Measurements from ENCODE around the gene IL10RB.

Gene IL10RB

DNA sequence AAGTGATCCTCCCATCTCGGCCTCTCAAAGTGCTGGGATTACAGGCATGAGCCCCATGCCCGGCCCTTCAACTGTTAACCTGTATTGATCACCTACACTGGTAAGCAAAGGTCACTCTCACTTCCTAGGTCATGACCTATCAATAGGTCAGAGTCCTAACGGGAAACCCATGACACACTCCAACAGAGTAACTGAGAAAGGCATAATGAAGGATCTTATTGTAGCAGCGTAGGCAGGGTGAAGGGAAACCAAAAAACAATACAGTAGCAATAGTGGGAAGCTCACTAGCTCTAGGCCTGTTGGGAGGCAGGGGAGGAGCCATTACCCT lies 39.1 kb downstream of the IL10RB start:
- H3K27ac ChIP-seq = peak overlapping the region; percentile 98
- no peak for TF ChIP-seq CTCF (conservative IDR thresholded peaks at IDR 0.05)

GRCh38 chr21:33305938-33306337 lies 39.8 kb downstream of the IL10RB start:
- H3K27ac ChIP-seq = peak overlapping the region; percentile 98
- TF ChIP-seq CTCF (conservative IDR thresholded peaks at IDR 0.05) = no peak

DNA sequence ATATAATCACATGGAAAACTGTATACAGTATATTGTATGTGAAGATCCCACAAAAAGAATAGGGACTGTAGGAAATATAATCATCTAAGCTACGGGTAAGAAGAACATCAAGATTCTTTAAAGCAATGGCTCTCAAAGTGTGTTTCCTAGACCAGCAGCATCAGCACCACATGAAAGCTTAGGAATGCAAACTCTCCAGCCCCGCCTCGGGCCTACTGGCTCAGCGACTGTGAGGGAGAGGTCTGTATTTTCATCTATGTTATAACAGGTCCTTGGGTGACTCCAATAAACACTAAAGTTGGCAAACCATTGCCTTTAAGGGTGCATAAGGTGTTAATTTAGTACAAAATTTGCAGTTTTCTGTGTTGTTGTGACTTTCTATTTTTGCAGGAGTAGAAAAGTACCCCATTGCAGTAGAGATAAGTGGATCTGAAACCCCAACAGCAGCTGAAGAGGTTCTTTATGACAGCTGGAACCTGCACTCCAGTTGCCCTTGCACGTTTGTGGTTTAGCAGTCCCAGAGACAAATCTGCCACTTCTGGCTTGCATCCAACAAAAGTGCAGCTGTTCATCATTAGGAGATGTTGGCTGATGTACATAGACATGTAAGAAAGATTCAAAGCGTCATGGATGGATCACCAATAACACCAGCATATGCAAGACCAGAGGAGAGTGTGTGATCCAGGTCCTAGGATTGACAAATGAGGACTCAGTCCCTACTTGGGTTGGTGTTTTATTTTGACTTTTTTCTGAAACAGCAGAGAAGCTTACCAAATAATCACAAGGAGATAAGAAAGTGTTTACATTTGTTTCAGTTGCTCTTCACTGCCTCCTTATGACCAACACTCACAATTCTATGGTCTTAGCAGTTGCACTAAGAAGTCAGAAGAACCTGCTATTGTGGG lies 42.7 kb downstream of the IL10RB start:
- no peak overlapping the region for H3K27ac ChIP-seq
- TF ChIP-seq CTCF (conservative IDR thresholded peaks at IDR 0.05) = no peak

GRCh38 chr21:33309778-33310177 lies 43.6 kb downstream of the IL10RB start:
- no peak overlapping the region for H3K27ac ChIP-seq
- no peak for TF ChIP-seq CTCF (conservative IDR thresholded peaks at IDR 0.05)

GRCh38 chr21:33312121-33312520 lies 46.0 kb downstream of the IL10RB start:
- no peak overlapping the region for H3K27ac ChIP-seq
- TF ChIP-seq CTCF (conservative IDR thresholded peaks at IDR 0.05) = no peak

GRCh38 chr21:33313183-33313582 lies 47.0 kb downstream of the IL10RB start:
- no peak overlapping the region for H3K27ac ChIP-seq
- TF ChIP-seq CTCF (conservative IDR thresholded peaks at IDR 0.05) = no peak

- TF ChIP-seq CTCF (conservative IDR thresholded peaks at IDR 0.05) = no peak
- H3K27ac ChIP-seq = no peak overlapping the region
These were observed 47.4 kb downstream of the IL10RB start for GRCh38 chr21:33313611-33314010.

Data from VCaP (cell line).